ENCODE measurements around the gene LRRC58. TPM values are rescaled to one million over a fixed set of nuclear protein-coding genes. Genes with fewer than 3 reads are reported as not detected.

LRRC58 gene
- total RNA-seq, 2 experiments from 2014 or later: 24.1 to 30.2 TPM

- no peak for DNase-seq (ENCODE audit: low spot score)
- POLR2A ChIA-PET: no interaction called here
- Histone ChIP-seq H3K79me2 (ENCODE audit: insufficient read depth, low read depth, low read length) (no peaks in the 10 kb centered on the region), H3K27ac (ENCODE audit: low read depth, low read length, poor library complexity, severe bottlenecking) (no peak within 1 kb of the TSS), H3K9me2 (ENCODE audit: insufficient read depth, low read length) (no peaks in the 10 kb centered on the region), H3K36me3 (ENCODE audit: insufficient read depth, low read length) (no peaks in the 10 kb centered on the region), H3K9me3 (ENCODE audit: low read length) (no peaks in the 10 kb centered on the region), H3K4me2 (ENCODE audit: low read length) (no peak within 1 kb of the TSS), H3K4me3 (ENCODE audit: low read depth, low read length, poor library complexity, severe bottlenecking) (no peak within 1 kb of the TSS), H3K4me1 (ENCODE audit: insufficient read depth, low read length, poor library complexity, severe bottlenecking) (no peaks in the 10 kb centered on the region), H2AFZ (ENCODE audit: low read length) (no peak within 1 kb of the TSS), H4K20me1 (ENCODE audit: insufficient read depth, low read length) (no peaks in the 10 kb centered on the region)
- CTCF ChIA-PET (ENCODE audit: unreplicated experiment): no interaction called here
- intact Hi-C loops (cut with micrococcal nuclease; ENCODE audit: unreplicated experiment): no loop called here
- TF ChIP-seq CTCF (conservative IDR thresholded peaks at IDR 0.05; ENCODE audit: low read length) (no peak), EZH2phosphoT487 (IDR thresholded peaks at IDR 0.05; ENCODE audit: borderline replicate concordance, low read depth, low read length) (no peak)
- no TSS peak for BruUV-seq (replicated peaks)
Measured at GRCh38 chr3:120284747-120285507, 64.2 kb downstream of the LRRC58 start, which contains the start of gene GPR156. Gene GPR156 (minus strand): TSS chr3:120285222. CDS start chr3:120244098, 41,124 bp downstream.

GRCh38 chr3:120281261-120281660 lies 67.9 kb downstream of the LRRC58 start:
- H3K79me2 ChIP-seq (ENCODE audit: insufficient read depth, low read depth, low read length): no peaks in the 10 kb centered on the region
- POLR2A ChIA-PET: no interaction called here
- no peak overlapping the region for H3K4me2 ChIP-seq (ENCODE audit: low read length)
- CTCF ChIA-PET (ENCODE audit: unreplicated experiment): no interaction called here
- intact Hi-C loops (cut with micrococcal nuclease; ENCODE audit: unreplicated experiment): no loop called here
- no peak overlapping the region for H3K27ac ChIP-seq (ENCODE audit: low read depth, low read length, poor library complexity, severe bottlenecking)
- no peak for DNase-seq (ENCODE audit: low spot score)
- no peak overlapping the region for H3K4me3 ChIP-seq (ENCODE audit: low read depth, low read length, poor library complexity, severe bottlenecking)
- BruUV-seq (replicated peaks): no TSS peak
- H2AFZ ChIP-seq (ENCODE audit: low read length): no peak overlapping the region
- H3K36me3 ChIP-seq (ENCODE audit: insufficient read depth, low read length): no peaks in the 10 kb centered on the region
- no peaks in the 10 kb centered on the region for H3K9me3 ChIP-seq (ENCODE audit: low read length)
- no peaks in the 10 kb centered on the region for H3K4me1 ChIP-seq (ENCODE audit: insufficient read depth, low read length, poor library complexity, severe bottlenecking)
- no peak for TF ChIP-seq EZH2phosphoT487 (IDR thresholded peaks at IDR 0.05; ENCODE audit: borderline replicate concordance, low read depth, low read length)
- no peak for TF ChIP-seq CTCF (conservative IDR thresholded peaks at IDR 0.05; ENCODE audit: low read length)
- no peaks in the 10 kb centered on the region for H3K9me2 ChIP-seq (ENCODE audit: insufficient read depth, low read length)
- H4K20me1 ChIP-seq (ENCODE audit: insufficient read depth, low read length): no peaks in the 10 kb centered on the region

GRCh38 chr3:120280566-120280965 lies 68.6 kb downstream of the LRRC58 start:
- no peak overlapping the region for H2AFZ ChIP-seq (ENCODE audit: low read length)
- ChIA-PET CTCF (ENCODE audit: unreplicated experiment) (no interaction called here), POLR2A (no interaction called here)
- H3K4me3 ChIP-seq (ENCODE audit: low read depth, low read length, poor library complexity, severe bottlenecking): no peak overlapping the region
- no peaks in the 10 kb centered on the region for H3K9me3 ChIP-seq (ENCODE audit: low read length)
- H3K79me2 ChIP-seq (ENCODE audit: insufficient read depth, low read depth, low read length): no peaks in the 10 kb centered on the region
- no peaks in the 10 kb centered on the region for H3K36me3 ChIP-seq (ENCODE audit: insufficient read depth, low read length)
- no peak for DNase-seq (ENCODE audit: low spot score)
- no peak overlapping the region for H3K4me2 ChIP-seq (ENCODE audit: low read length)
- H3K9me2 ChIP-seq (ENCODE audit: insufficient read depth, low read length): no peaks in the 10 kb centered on the region
- no peaks in the 10 kb centered on the region for H4K20me1 ChIP-seq (ENCODE audit: insufficient read depth, low read length)
- H3K27ac ChIP-seq (ENCODE audit: low read depth, low read length, poor library complexity, severe bottlenecking): no peak overlapping the region
- no TSS peak for BruUV-seq (replicated peaks)
- TF ChIP-seq EZH2phosphoT487 (IDR thresholded peaks at IDR 0.05; ENCODE audit: borderline replicate concordance, low read depth, low read length) (no peak), CTCF (conservative IDR thresholded peaks at IDR 0.05; ENCODE audit: low read length) (no peak)
- intact Hi-C loops (cut with micrococcal nuclease; ENCODE audit: unreplicated experiment): no loop called here
- H3K4me1 ChIP-seq (ENCODE audit: insufficient read depth, low read length, poor library complexity, severe bottlenecking): no peaks in the 10 kb centered on the region
